A673 (cell line): ENCODE measurements around the gene TIPIN.

Experiments used
- CTCF ChIP-seq: fragments of 300-800, 200-600 bp; sonication (generic); conservative IDR thresholded peaks from 2 replicates; pipeline ENCODE4 v1.5.1; 2017; ENCODE audit warnings: low read depth, mild to moderate bottlenecking, antibody characterized with exemption, low read length, moderate library complexity, mixed read lengths
- EZH2 ChIP-seq: fragments of 200-600 bp; sonication (generic); IDR thresholded peaks from 2 replicates; pipeline ENCODE4 v1.6.1; 2017; ENCODE audit warnings: borderline replicate concordance, low read depth, mild to moderate bottlenecking, mixed read lengths, antibody characterized with exemption, low read length; ENCODE audit not compliant: poor library complexity, severe bottlenecking

GRCh38 chr15:66291816-66292570 lies 64.5 kb downstream of the TIPIN start:
- TF ChIP-seq CTCF: no peak
- TF ChIP-seq EZH2: no peak
